Esophagus muscularis mucosa (tissue), 4 donors: ENCODE data around the gene SPDYE2.
"Not testable (repeated sequence)": the region's sequence is repeated elsewhere in the genome, so short reads cannot be mapped to it uniquely, and the experiment has no call there.

Experiments
- CTCF ChIP-seq, 3 experiments: fragments of 200-600 bp in 2 of 3; fragments of 450-650 bp in 1 of 3; sonication (generic) in 2 of 3; IDR thresholded peaks; one replicate each; pipeline ENCODE4 v1.5.1; 2017 to 2019; ENCODE audit warnings: antibody characterized with exemption in 3 of 3, mild to moderate bottlenecking in 2 of 3, moderate library complexity in 1 of 3
- EP300 ChIP-seq: sonication (generic); formaldehyde crosslinking; IDR thresholded peaks from one replicate; pipeline ENCODE4 v1.6.1; 2017; ENCODE audit warnings: antibody characterized with exemption
- POLR2AphosphoS5 ChIP-seq, 2 donors: sonication (generic); formaldehyde crosslinking; IDR thresholded peaks; one replicate each; pipeline ENCODE4 v1.6.1; 2017; ENCODE audit warnings: antibody characterized with exemption in 2 of 2

- not testable (repeated sequence) for TF ChIP-seq CTCF (IDR thresholded peaks at IDR 0.05); EP300; POLR2AphosphoS5 (IDR thresholded peaks at IDR 0.05)
Measured at GRCh38 chr7:102592477-102593019, 41.5 kb downstream of the SPDYE2 start.
